A549 (cell line): Measurements from ENCODE around the gene PPP1R3E. TPM values are rescaled to one million over a fixed set of nuclear protein-coding genes. Genes with fewer than 3 reads are reported as not detected.
"Not testable (repeated sequence)": the region's sequence is repeated elsewhere in the genome, so short reads cannot be mapped to it uniquely, and the experiment has no call there.

ENCODE experiments used
- ATAC-seq, 2 experiments: fragments of 200-7000 bp in 1 of 2; fragments of >200 bp in 1 of 2; cut with Nextera tagmentation in 1 of 2; cut with Tn5 transposase in 1 of 2; 3 replicates each; pipeline versions ENCODE4 v1.8.0 to v1.9.1; 2018 to 2020; ENCODE audit warnings: mild to moderate bottlenecking in 1 of 2, moderate library complexity in 1 of 2
- CTCF ChIA-PET: fragments of 300-600 bp; sonication (Branson Sonifier 250); formaldehyde crosslinking; extraction: SDS; loops from one replicate; lab custom pipeline; 2021; ENCODE audit warnings: antibody characterized with exemption, inconsistent platforms; lab: Yijun Ruan, JAX
- POLR2A ChIA-PET: fragments of 350-600 bp; formaldehyde crosslinking; extraction: SDS; loops from one replicate; lab custom pipeline; 2021; ENCODE audit warnings: antibody characterized with exemption, inconsistent platforms; lab: Yijun Ruan, JAX
- DNase-seq, 2 experiments: peaks; one replicate each; pipeline versions ENCODE4 v3.0.0 to v3.0.0-alpha.2; 2011 to 2016; ENCODE audit warnings: low read depth in 1 of 2, low spot score in 1 of 2
- FAIRE-seq: peaks from 2 replicates; lab custom pipeline; 2011; peaks lifted over from hg19 to GRCh38; lab: Jason Lieb, UNC
- H3K27ac ChIP-seq, 2 experiments: fragments of >200 bp; sonication (Bioruptor Twin); formaldehyde crosslinking; 3 replicates each; pipeline ENCODE4 v1.5.1; 2016 to 2017
- H3K4me1 ChIP-seq: fragments of >200 bp; sonication (Bioruptor Twin); formaldehyde crosslinking; 3 replicates; pipeline ENCODE4 v1.6.1; 2016
- H3K4me2 ChIP-seq: fragments of >200 bp; sonication (Bioruptor Twin); formaldehyde crosslinking; 3 replicates; pipeline ENCODE4 v1.6.1; 2016
- H3K4me3 ChIP-seq: fragments of >200 bp; sonication (Bioruptor Twin); formaldehyde crosslinking; 3 replicates; pipeline ENCODE4 v1.5.1; 2016
- H3K9me3 ChIP-seq: fragments of >200 bp; sonication (Bioruptor Twin); formaldehyde crosslinking; 3 replicates; pipeline ENCODE4 v1.6.1; 2016
- CBX2 ChIP-seq: fragments of 200-600 bp; sonication (generic); IDR thresholded peaks from 2 replicates; pipeline ENCODE4 v1.6.1; 2016; ENCODE audit warnings: low read depth, mild to moderate bottlenecking, borderline replicate concordance
- CBX8 ChIP-seq: fragments of 200-600 bp; sonication (generic); IDR thresholded peaks from 2 replicates; pipeline ENCODE4 v1.6.1; 2016
- CEBPB ChIP-seq, 2 experiments: fragments of >200 bp in 1 of 2; sonication (Bioruptor Twin) in 1 of 2; formaldehyde crosslinking in 1 of 2; IDR thresholded peaks; 2 replicates each; pipeline ENCODE4 v1.6.1; 2012 to 2016
- EHMT2 ChIP-seq: fragments of 200-600 bp; sonication (generic); IDR thresholded peaks from 2 replicates; pipeline ENCODE4 v1.6.1; 2016; ENCODE audit warnings: antibody characterized with exemption, low read depth, mild to moderate bottlenecking, moderate library complexity
- EP300 ChIP-seq, 2 experiments: fragments of >200 bp; sonication (Bioruptor Twin); formaldehyde crosslinking; IDR thresholded peaks; 2 replicates in 1 of 2; 3 replicates in 1 of 2; pipeline ENCODE4 v1.6.1; 2016 to 2017
- ESRRA ChIP-seq: fragments of 150-350 bp; IDR thresholded peaks from 2 replicates; pipeline ENCODE4 v1.6.1; 2014; ENCODE audit warnings: mild to moderate bottlenecking, low read length, borderline replicate concordance
- FOSL2 ChIP-seq, 2 experiments: fragments of 450-650 bp in 1 of 2; fragments of >200 bp in 1 of 2; sonication (Bioruptor Twin) in 1 of 2; formaldehyde crosslinking; IDR thresholded peaks; 2 replicates each; pipeline versions ENCODE4 v1.5.0 to v1.6.1; 2016 to 2020; ENCODE audit warnings: mild to moderate bottlenecking in 1 of 2, moderate library complexity in 1 of 2
- FOXS1 ChIP-seq: fragments of 250-450 bp; sonication (Bioruptor Pico); IDR thresholded peaks from 2 replicates; pipeline ENCODE4 v1.5.0; 2020; ENCODE audit warnings: mild to moderate bottlenecking, moderate library complexity
- HDAC2 ChIP-seq: fragments of 200-600 bp; sonication (generic); IDR thresholded peaks from 2 replicates; pipeline ENCODE4 v1.6.1; 2016
- HEYL ChIP-seq: fragments of 250-450 bp; sonication (Bioruptor Pico); IDR thresholded peaks from 2 replicates; pipeline ENCODE4 v1.8.0; 2021; ENCODE audit warnings: mild to moderate bottlenecking, moderate library complexity
- HOXA7 ChIP-seq: fragments of 250-450 bp; sonication (Bioruptor Pico); IDR thresholded peaks from 2 replicates; pipeline ENCODE4 v1.5.0; 2020; ENCODE audit warnings: mild to moderate bottlenecking, moderate library complexity
- JUN ChIP-seq, 2 experiments: fragments of >200 bp; sonication (Bioruptor Twin); formaldehyde crosslinking; IDR thresholded peaks; 2 replicates in 1 of 2; 3 replicates in 1 of 2; pipeline ENCODE4 v1.6.1; 2016 to 2017
- MAFK ChIP-seq: fragments of 450-650 bp; IDR thresholded peaks from 2 replicates; pipeline ENCODE4 v1.6.1; 2014; ENCODE audit not compliant: partially characterized antibody
- MYC ChIP-seq: IDR thresholded peaks from 2 replicates; pipeline ENCODE4 v1.6.1; 2012; ENCODE audit warnings: mild to moderate bottlenecking, inconsistent platforms, low read length, improper control_type of control experiment, borderline replicate concordance
- NPAS2 ChIP-seq: fragments of 250-450 bp; sonication (Bioruptor Pico); IDR thresholded peaks from 2 replicates; pipeline ENCODE4 v1.8.0; 2022; ENCODE audit warnings: mild to moderate bottlenecking, moderate library complexity, borderline replicate concordance
- PHF8 ChIP-seq: fragments of 200-600 bp; sonication (generic); IDR thresholded peaks from 2 replicates; pipeline ENCODE4 v1.6.1; 2016; ENCODE audit warnings: low read depth, mild to moderate bottlenecking, antibody characterized with exemption, moderate library complexity, borderline replicate concordance
- POLR2AphosphoS2 ChIP-seq: conservative IDR thresholded peaks from 2 replicates; pipeline ENCODE4 v1.6.1; 2012; ENCODE audit warnings: low read length, improper control_type of control experiment, inconsistent platforms
- RFX5 ChIP-seq: fragments of 450-650 bp; IDR thresholded peaks from 2 replicates; pipeline ENCODE4 v1.7.1; 2014; ENCODE audit warnings: antibody characterized with exemption, mild to moderate bottlenecking, moderate library complexity
- SMC3 ChIP-seq: fragments of >200 bp; sonication (Bioruptor Twin); formaldehyde crosslinking; IDR thresholded peaks from 3 replicates; pipeline ENCODE4 v1.6.1; 2018; ENCODE audit warnings: inconsistent platforms
- TP53 ChIP-seq: fragments of 250-450 bp; sonication (Bioruptor Pico); IDR thresholded peaks from 2 replicates; pipeline ENCODE4 v1.5.0; 2021; ENCODE audit warnings: mild to moderate bottlenecking, moderate library complexity
- ZC3H11A ChIP-seq: fragments of 450-650 bp; IDR thresholded peaks from 2 replicates; pipeline ENCODE4 v1.6.1; 2014; ENCODE audit warnings: antibody characterized with exemption, mild to moderate bottlenecking
- ZFP36 ChIP-seq: fragments of 450-650 bp; IDR thresholded peaks from 2 replicates; pipeline ENCODE4 v1.6.1; 2014; ENCODE audit warnings: borderline replicate concordance; ENCODE audit not compliant: partially characterized antibody
- ZSCAN20 ChIP-seq: fragments of 250-450 bp; sonication (Bioruptor Pico); IDR thresholded peaks from 2 replicates; pipeline ENCODE4 v1.8.0; 2022; ENCODE audit warnings: mild to moderate bottlenecking, moderate library complexity
- WGBS: methylation state at CpG from one replicate; pipeline ENCODE4 v1.1.6; 2017; ENCODE audit errors: missing lambda C conversion rate; 5-methylcytosine and 5-hydroxymethylcytosine counted together
- polyA plus RNA-seq, 4 experiments: library from polyadenylated mRNA; depleted of rRNA in 3 of 4; stranded (reverse); fragments of >200 nt; fragmentation: RNase III in 1 of 4; extraction: RNeasy Plus Mini Kit Qiagen cat#74134 plus additional on column Dnase treatment in 1 of 4; gene quantifications; 2 replicates in 3 of 4; 3 replicates in 1 of 4; pipeline ENCODE4 v1.2.3, GENCODE V29; 2011 to 2017
- TF ChIP-seq, protein P1 (sequence below): fragments of 200-600 bp; sonication (generic); IDR thresholded peaks from 2 replicates; pipeline ENCODE4 v1.6.1; 2016; ENCODE audit warnings: antibody characterized with exemption, mild to moderate bottlenecking, moderate library complexity
- TF ChIP-seq, protein P2 (sequence below): fragments of >200 bp; sonication (Bioruptor Twin); formaldehyde crosslinking; IDR thresholded peaks from 3 replicates; pipeline ENCODE4 v1.5.1; 2016
- TF ChIP-seq, protein P3 (sequence below): fragments of 250-450 bp; sonication (Bioruptor Pico); IDR thresholded peaks from 2 replicates; pipeline ENCODE4 v1.5.0; 2021; ENCODE audit warnings: mild to moderate bottlenecking, moderate library complexity, borderline replicate concordance
- TF ChIP-seq, protein P4 (sequence below): fragments of 150-350 bp; IDR thresholded peaks from 2 replicates; pipeline ENCODE4 v1.6.1; 2014; ENCODE audit warnings: low read depth, mild to moderate bottlenecking, low read length

Gene PPP1R3E
- polyA plus RNA-seq, 2 of the 4 experiments (the other 2 are of a cell fraction) = 7.5 to 11.1 TPM

DNA sequence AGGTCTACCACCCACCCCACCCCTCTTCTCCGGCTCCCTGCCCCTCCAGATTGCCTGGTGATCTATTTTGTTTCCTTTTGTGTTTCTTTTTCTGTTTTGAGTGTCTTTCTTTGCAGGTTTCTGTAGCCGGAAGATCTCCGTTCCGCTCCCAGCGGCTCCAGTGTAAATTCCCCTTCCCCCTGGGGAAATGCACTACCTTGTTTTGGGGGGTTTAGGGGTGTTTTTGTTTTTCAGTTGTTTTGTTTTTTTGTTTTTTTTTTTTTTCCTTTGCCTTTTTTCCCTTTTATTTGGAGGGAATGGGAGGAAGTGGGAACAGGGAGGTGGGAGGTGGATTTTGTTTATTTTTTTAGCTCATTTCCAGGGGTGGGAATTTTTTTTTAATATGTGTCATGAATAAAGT, 23.1 kb upstream of the PPP1R3E start:
- not testable (repeated sequence) for H3K27ac ChIP-seq

DNA sequence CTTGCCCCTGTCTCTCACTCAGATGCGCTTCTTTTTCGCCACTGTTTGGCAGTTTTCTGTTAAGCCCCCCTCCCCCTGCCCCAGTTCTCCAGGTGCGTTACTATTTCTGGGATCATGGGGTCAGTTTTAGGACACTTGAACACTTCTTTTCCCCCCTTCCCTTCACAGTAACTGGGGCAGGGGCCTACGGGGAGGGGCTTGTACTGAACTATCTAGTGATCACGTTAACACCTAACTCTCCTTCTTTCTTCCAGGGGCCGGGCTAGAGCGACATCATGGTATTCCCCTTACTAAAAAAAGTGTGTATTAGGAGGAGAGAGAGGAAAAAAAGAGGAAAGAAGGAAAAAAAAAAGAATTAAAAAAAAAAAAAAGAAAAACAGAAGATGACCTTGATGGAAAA, 22.3 kb upstream of the PPP1R3E start:
- no peak for ATAC-seq
- CTCF ChIA-PET = interaction anchor here (5.2 kb wide), 1 partner anchor 55 kb away, joined by 30 read pairs; no protein-coding TSS in a partner anchor
- Histone ChIP-seq H3K4me1 (peaks cover 22% of the 10 kb centered on the region), H3K4me2 (no peak overlapping the region), H3K9me3 (no peaks in the 10 kb centered on the region), H3K4me3 (no peak overlapping the region), H3K27ac (no peak overlapping the region)
- DNase-seq = no peak
- FAIRE-seq = no peak
- TF ChIP-seq ESRRA = no peak
- no peak for TF ChIP-seq POLR2AphosphoS2
- no peak for TF ChIP-seq JUN (IDR thresholded peaks at IDR 0.05)
- TF ChIP-seq PHF8 = no peak
- TF ChIP-seq ZC3H11A = no peak
- TF ChIP-seq MYC = no peak
- TF ChIP-seq HEYL (CRISPR knock-in tag) = no peak
- TF ChIP-seq SMC3 = no peak
- TF ChIP-seq EP300 (IDR thresholded peaks at IDR 0.05) = no peak
- no peak for TF ChIP-seq ZFP36
- TF ChIP-seq, protein P1, sequence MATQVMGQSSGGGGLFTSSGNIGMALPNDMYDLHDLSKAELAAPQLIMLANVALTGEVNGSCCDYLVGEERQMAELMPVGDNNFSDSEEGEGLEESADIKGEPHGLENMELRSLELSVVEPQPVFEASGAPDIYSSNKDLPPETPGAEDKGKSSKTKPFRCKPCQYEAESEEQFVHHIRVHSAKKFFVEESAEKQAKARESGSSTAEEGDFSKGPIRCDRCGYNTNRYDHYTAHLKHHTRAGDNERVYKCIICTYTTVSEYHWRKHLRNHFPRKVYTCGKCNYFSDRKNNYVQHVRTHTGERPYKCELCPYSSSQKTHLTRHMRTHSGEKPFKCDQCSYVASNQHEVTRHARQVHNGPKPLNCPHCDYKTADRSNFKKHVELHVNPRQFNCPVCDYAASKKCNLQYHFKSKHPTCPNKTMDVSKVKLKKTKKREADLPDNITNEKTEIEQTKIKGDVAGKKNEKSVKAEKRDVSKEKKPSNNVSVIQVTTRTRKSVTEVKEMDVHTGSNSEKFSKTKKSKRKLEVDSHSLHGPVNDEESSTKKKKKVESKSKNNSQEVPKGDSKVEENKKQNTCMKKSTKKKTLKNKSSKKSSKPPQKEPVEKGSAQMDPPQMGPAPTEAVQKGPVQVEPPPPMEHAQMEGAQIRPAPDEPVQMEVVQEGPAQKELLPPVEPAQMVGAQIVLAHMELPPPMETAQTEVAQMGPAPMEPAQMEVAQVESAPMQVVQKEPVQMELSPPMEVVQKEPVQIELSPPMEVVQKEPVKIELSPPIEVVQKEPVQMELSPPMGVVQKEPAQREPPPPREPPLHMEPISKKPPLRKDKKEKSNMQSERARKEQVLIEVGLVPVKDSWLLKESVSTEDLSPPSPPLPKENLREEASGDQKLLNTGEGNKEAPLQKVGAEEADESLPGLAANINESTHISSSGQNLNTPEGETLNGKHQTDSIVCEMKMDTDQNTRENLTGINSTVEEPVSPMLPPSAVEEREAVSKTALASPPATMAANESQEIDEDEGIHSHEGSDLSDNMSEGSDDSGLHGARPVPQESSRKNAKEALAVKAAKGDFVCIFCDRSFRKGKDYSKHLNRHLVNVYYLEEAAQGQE = no peak
- 84% methylated on average over 7 of the region's 7 CpGs for WGBS
- POLR2A ChIA-PET = no interaction called here

More for the DNA sequence above, 23.1 kb upstream of the PPP1R3E start:
- not testable (repeated sequence) for ATAC-seq, DNase-seq, H3K4me2 ChIP-seq, FAIRE-seq, H3K9me3 ChIP-seq, H3K4me3 ChIP-seq
- H3K4me1 ChIP-seq = peaks cover 15% of the 10 kb centered on the region
- CTCF ChIA-PET = interaction anchor here (0.8 to 14.7 kb wide), 8 partner anchors 10 to 238 kb away, joined by 3 to 186 read pairs (median 4); partner anchors contain the start of gene CMTM5
- whole genome bisulfite sequencing = 100% methylated on average over 4 of the region's 5 CpGs
- POLR2A ChIA-PET = interaction anchor here (1.2 kb wide), 1 partner anchor 16 kb away, joined by 4 read pairs; no protein-coding TSS in a partner anchor

DNA sequence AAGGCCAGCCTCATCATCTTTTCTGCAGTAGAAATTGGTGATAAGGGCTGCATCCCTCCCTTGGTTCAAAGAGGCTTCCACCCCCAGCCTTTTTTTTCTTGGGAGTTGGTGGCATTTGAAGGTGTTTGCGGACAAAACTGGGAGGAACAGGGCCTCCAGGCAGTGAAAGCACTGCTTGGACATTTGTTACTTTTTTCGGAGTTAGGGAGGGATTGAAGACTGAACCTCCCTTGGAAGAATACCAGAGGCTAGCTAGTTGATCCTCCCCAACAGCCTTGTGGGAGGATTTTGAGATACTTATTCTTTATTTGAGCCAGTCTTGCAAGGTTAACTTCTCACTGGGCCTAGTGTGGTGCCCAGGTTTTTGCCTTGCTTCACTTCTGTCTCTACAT, 21.8 kb upstream of the PPP1R3E start:
- Histone ChIP-seq H3K27ac (no peak overlapping the region), H3K4me3 (no peak overlapping the region), H3K9me3 (no peaks in the 10 kb centered on the region), H3K4me2 (no peak overlapping the region), H3K4me1 (peaks cover 24% of the 10 kb centered on the region)
- POLR2A ChIA-PET = no interaction called here
- FAIRE-seq (no peak), ATAC-seq (no peak), DNase-seq (no peak)
- CTCF ChIA-PET = interaction anchor here (5.2 kb wide), 1 partner anchor 55 kb away, joined by 30 read pairs; no protein-coding TSS in a partner anchor
- WGBS = 97% methylated on average over 2 of the region's 2 CpGs
- TF ChIP-seq PHF8 (no peak), NPAS2 (no peak), TP53 (CRISPR knock-in tag) (no peak), MAFK (no peak), CBX8 (no peak), FOXS1 (no peak), ZSCAN20 (CRISPR knock-in tag) (no peak), HOXA7 (CRISPR knock-in tag) (no peak), RFX5 (no peak), HDAC2 (no peak), CEBPB (IDR thresholded peaks at IDR 0.05) (no peak), EP300 (IDR thresholded peaks at IDR 0.05) (no peak), CBX2 (no peak), FOSL2 (IDR thresholded peaks at IDR 0.05) (no peak), FOSL2 (CRISPR knock-in tag; IDR thresholded peaks at IDR 0.05) (no peak), EHMT2 (no peak)
- TF ChIP-seq, protein P2, sequence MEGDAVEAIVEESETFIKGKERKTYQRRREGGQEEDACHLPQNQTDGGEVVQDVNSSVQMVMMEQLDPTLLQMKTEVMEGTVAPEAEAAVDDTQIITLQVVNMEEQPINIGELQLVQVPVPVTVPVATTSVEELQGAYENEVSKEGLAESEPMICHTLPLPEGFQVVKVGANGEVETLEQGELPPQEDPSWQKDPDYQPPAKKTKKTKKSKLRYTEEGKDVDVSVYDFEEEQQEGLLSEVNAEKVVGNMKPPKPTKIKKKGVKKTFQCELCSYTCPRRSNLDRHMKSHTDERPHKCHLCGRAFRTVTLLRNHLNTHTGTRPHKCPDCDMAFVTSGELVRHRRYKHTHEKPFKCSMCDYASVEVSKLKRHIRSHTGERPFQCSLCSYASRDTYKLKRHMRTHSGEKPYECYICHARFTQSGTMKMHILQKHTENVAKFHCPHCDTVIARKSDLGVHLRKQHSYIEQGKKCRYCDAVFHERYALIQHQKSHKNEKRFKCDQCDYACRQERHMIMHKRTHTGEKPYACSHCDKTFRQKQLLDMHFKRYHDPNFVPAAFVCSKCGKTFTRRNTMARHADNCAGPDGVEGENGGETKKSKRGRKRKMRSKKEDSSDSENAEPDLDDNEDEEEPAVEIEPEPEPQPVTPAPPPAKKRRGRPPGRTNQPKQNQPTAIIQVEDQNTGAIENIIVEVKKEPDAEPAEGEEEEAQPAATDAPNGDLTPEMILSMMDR = no peak
- TF ChIP-seq, protein P3, sequence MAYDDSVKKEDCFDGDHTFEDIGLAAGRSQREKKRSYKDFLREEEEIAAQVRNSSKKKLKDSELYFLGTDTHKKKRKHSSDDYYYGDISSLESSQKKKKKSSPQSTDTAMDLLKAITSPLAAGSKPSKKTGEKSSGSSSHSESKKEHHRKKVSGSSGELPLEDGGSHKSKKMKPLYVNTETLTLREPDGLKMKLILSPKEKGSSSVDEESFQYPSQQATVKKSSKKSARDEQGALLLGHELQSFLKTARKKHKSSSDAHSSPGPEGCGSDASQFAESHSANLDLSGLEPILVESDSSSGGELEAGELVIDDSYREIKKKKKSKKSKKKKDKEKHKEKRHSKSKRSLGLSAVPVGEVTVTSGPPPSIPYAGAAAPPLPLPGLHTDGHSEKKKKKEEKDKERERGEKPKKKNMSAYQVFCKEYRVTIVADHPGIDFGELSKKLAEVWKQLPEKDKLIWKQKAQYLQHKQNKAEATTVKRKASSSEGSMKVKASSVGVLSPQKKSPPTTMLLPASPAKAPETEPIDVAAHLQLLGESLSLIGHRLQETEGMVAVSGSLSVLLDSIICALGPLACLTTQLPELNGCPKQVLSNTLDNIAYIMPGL = no peak
- TF ChIP-seq, protein P4, sequence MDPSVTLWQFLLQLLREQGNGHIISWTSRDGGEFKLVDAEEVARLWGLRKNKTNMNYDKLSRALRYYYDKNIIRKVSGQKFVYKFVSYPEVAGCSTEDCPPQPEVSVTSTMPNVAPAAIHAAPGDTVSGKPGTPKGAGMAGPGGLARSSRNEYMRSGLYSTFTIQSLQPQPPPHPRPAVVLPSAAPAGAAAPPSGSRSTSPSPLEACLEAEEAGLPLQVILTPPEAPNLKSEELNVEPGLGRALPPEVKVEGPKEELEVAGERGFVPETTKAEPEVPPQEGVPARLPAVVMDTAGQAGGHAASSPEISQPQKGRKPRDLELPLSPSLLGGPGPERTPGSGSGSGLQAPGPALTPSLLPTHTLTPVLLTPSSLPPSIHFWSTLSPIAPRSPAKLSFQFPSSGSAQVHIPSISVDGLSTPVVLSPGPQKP = no peak
